GM21381 (cell line): Measurements from ENCODE around the gene SFMBT1.
"Not testable (repeated sequence)": the region's sequence is repeated elsewhere in the genome, so short reads cannot be mapped to it uniquely, and the experiment has no call there.

Experiments used
- ATAC-seq: cut with Tn5 transposase; IDR thresholded peaks from one replicate; pipeline ENCODE4 v1.9.1; 2021; ENCODE audit warnings: mild to moderate bottlenecking, moderate library complexity; ENCODE audit not compliant: unreplicated experiment

The SFMBT1 gene

DNA sequence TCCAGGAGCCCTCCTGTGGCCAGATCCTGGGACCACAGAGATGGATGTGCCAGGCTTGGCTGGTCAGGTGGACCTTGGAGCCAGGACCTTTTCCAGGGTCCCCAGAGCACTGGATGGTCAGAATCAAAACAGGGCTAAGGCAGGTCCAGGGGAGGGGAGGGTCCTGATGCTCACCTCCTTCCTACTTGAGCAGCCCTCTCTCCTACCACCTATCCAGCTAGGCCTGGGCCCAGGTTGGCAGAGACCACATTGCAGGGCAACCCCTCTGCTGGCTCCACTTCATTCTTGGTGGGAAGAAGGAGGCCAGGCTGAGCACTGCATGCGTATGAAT is 28.5 kb upstream of the SFMBT1 start:
- no peak for ATAC-seq

DNA sequence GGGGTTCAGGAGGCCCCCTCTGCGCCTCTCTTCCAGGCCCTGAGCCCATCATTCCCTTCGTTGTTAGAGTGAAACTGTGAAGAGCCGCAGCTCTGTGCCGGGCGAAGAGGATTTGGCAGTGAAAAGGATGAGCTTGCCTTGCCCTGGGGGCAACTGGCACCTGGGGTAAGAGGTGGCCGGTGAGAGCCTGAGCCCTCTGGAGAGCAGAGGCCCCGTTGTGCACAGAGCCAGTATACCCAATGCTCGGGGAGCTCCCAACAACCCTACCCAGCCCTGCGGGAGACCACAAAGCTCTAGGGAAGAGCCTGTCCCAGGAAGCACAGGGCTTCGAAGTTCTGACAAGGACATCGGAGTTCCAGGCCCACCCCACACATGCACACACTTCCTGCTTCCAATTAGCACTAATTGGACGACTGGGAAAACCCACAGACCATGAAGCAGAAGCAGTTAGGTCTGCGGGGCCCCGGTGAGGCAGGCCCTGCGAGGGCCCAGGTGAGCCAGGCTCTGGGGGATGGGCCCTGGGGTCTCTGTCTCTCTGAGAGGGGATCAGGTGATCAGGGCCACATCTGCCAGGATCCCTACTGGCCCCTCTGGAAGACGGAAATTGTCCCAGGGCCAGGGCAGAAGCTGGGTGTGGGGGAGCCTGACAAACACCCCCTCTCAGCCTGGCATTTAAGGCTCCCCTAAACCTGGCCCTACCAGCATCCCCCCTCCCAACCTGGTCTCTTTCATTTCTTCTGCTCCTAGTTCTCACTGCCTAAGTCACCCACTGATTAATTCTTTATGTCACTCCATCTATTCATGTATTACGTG is 27.9 kb upstream of the SFMBT1 start:
- no peak for ATAC-seq

DNA sequence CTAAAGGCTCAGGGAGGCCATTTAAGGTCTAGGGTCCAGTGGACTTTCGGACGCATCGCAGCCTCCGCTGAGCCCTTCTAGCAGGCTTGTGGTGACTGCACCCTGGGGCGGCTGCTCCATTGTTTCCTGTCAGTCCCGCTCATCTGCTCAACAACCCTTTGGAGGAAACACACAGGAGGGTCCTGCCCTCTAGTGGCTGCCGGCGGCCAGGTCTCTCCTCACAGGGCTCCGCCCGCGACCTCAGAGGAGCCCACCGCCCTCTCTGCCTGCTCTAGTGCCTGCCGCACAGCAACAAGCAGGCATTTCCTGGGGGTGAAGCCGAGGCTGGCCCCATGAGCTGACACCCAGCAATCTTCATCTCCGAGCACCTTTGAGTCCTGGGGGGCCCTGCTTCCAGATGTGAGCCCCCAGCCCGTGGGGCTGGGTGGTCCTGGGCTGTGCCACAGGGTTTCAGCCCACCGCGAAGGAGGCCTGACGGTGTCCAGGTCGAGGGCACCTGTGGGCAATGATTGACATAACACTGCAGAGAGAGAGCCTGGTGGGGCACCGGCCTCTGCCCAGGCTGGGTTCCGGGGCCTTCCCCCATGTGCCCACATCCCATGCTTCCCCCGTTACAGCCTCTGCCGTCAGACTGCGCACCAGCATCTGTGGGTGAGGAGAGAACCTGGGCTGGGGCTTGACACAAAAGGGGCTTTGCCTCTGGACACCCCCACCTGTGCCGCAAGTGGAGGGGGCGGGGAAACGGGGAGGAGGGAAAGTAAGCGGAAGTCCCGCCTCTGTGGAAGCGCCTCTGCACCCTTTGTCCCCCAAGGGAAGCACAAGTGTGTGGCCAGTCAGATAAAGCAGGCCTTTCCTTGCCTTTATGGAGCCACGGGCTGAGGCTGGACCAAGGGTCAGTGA is 27.0 kb upstream of the SFMBT1 start:
- peak; percentile 87 for ATAC-seq

DNA sequence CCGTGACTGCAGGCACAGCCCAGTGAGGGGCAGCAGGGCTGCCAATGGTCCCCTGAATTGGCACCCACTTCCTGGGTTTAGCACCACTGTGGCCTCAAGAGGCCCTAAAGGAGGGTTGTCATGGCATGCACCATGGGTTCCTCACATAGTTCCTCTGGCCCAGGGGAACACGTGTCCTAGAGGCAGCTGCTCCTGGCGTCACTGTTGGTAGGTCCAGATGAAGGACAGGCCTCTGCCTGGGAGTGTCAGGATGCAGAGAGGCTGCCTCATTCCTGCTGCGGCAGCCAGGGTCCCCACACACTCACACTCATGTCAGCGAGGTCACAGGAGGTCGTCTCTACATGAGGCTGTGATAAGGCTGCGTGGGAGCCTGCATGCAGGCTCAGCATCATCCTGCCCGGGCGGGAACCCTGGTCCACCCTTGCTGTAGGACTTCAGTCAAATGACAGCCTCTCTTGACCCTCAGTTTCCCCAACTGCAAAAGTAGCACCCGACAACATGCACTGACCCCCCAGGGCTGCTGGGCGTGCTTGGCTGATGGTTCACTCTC is 26.1 kb upstream of the SFMBT1 start:
- no peak for ATAC-seq

DNA sequence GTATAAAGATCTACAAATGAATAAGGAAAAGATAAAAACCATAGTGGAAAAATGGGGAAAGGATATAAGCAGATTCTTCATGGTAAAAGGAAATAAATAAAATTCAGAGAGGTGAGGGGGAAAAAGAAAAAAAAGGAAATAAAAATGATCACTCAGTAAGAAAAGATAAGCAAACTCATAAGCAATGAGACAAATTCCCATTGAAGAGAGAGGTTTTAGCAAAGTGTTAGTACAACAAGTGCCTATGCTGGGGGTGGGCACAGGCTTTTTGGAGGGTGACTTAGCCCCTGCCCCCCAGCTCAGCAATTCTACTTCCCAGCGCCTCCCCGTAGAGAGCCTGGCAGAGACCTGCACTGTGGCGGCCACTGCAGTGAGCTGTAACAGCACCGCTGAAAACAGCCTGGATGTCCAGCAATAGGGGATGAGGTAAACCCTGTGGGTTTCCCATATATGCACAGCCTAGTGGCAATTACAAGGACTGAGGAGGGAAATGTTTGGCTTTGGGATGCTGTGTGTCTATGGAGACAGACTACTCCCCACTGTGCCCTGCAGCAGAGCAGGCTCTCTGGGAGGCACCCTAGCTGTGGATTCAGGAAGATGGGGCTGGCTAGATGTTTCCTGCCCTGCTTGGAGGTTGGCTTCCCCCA is 23.7 kb upstream of the SFMBT1 start:
- ATAC-seq, result no peak

DNA sequence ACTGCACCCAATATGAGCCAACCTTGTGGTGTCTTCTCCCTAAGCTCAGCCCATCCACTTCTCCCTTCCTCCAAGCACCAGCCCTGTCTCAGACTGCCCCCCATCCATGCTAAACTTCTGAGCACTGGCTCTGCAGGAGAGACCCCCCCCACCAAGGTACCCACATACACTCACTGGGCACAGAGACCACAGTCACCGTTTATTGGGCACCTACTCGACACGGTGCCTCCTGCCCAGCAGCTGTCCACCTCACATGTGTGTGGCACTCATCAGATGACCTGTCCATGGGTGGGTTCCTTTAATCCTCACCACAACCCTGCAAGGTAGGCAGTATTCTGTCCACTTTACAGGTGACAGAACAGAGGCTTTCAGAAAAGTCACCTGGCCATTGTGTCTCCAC is 22.3 kb upstream of the SFMBT1 start:
- ATAC-seq, result no peak

DNA sequence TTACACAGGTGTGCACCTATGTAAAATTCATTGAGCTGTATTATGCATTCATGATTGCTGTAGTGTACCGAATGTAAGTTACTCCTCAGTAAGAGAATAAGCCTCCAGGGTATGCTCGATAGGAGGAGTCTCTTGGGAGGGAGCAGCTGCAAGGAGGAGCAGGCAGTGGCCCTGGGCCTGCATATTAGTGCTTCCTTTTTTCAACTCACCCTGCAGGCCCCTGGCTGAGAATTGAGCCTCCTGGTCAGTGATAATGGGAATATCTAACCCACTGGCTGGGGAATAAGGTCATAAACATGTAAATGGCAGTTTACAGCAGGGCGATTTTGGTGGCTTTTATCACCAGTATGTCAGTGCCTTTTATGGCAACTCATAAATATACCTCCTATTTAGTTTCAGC is 21.7 kb upstream of the SFMBT1 start:
- ATAC-seq, result no peak

DNA sequence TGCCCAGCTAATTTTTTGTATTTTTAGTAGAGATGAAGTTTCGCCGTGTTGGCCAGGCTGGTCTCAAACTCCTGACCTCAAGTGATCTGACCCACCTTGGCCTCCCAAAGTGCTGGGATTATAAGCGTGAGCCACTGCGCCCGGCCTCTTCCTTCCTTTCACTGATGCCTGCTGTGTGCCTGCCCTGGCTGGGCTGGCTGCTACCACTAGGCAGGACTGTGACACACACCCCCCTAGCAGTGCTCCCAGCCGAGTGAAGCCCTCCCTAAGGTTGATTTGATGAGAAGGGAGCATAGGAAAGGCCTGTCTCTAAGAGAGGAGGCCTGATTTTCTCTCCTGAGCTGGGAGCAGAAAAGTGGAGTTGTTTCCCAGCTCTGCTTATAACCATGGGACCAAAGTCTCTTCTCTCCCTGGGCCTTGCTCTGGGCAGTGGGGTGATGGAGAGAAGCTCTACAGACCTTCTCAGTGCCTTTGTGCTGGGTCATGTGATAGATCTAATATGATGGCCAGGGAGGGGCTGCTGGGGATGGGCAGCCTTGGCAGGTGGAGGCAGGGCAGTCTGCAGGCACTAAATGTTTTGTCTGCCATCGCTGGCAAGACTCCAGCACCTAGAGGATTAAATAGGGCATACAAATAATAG is 20.1 kb upstream of the SFMBT1 start:
- no peak for ATAC-seq

DNA sequence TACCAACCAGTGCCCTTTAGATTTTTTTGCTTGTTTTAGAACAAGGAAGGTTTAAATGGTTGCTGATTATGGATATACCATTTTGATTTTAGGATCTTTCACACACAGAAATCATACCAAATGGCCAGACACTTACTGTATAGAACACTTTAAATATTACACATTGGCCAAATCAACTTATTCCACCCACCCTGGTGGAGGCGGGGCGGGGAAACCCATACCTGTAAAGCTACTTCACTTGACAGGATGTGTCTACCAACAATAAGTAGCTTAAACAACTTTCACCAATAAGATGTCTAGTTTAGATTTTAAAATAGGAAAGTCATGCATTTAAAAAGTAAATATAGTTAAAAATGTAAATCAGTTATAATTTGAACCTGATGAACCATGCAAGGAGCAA is 17.0 kb upstream of the SFMBT1 start:
- ATAC-seq, result no peak

DNA sequence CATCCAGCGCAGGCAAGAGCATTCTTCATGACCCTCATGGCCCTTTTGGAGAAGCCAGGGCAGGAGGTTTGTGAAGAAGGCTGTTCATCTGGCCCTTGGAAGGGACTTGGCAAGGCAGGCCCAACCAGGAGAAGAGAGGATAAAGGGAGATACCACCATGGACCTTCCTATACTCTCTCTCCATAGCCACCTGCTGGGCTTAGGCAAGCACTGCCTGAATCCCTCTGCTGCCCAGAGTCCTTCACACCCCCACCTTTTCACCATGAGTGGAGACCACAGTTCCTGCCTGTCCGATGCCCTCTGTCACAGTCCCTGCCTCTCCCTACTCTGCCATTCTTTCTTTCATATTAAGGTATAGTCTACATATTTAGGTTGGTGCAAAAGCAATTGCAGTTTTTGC is 10.6 kb upstream of the SFMBT1 start:
- no peak for ATAC-seq

DNA sequence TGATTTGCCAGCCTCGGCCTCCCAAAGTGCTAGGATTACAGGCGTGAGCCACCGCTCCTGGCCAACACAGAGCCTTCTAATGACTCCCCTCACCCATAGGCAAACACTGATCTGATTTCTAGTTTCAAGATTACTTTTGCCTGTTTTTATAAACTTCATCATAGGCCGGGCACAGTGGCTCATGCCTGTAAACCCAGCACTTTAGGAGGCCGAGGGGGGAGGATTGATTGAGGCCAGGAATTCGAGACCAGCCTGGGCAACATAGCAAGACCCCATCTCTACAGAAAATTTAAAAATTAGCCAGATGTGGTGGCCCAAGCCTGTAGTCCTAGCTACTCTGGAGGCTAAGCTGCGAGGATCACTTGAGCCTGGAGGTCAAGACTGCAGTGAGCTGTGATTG is 8.4 kb upstream of the SFMBT1 start:
- ATAC-seq, result not testable (repeated sequence)

DNA sequence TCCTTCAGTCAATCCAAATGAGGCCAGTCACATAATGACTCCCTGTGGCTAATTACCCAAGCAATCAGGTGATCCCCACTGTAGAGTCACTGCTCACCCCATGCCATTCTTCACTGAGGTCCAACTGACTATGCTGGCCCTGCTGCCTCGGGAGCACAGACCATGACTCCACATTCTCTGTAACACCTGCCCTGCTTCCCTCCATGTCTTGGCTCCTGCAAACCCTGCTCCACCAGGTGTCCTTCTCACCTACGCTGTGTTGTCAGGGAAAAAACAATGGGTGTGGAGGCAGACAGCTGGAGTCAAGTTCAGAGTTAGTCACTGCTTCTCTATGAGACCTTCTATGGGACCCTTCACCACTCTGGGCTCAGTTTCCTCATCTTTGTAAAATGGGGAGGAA is 6.1 kb upstream of the SFMBT1 start:
- no peak for ATAC-seq

DNA sequence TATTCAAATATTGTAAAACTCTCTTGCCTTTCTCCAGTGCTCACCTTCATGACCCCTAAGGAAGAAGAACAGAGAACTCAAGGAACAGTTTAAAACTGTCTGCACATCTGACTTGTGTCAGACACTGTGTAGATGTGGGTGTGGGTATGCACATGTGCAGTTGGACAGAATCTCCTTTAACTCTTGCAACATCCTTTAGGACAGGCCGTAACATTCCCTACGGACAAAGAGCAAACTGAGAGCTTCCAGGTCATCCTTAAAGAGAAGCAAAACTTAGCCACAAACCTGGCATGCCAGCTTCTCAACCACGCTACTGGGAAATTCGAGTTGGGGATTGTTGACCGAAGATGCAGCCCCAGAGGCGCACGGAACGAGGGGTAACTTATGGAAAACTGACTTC is 4.1 kb upstream of the SFMBT1 start:
- no peak for ATAC-seq

DNA sequence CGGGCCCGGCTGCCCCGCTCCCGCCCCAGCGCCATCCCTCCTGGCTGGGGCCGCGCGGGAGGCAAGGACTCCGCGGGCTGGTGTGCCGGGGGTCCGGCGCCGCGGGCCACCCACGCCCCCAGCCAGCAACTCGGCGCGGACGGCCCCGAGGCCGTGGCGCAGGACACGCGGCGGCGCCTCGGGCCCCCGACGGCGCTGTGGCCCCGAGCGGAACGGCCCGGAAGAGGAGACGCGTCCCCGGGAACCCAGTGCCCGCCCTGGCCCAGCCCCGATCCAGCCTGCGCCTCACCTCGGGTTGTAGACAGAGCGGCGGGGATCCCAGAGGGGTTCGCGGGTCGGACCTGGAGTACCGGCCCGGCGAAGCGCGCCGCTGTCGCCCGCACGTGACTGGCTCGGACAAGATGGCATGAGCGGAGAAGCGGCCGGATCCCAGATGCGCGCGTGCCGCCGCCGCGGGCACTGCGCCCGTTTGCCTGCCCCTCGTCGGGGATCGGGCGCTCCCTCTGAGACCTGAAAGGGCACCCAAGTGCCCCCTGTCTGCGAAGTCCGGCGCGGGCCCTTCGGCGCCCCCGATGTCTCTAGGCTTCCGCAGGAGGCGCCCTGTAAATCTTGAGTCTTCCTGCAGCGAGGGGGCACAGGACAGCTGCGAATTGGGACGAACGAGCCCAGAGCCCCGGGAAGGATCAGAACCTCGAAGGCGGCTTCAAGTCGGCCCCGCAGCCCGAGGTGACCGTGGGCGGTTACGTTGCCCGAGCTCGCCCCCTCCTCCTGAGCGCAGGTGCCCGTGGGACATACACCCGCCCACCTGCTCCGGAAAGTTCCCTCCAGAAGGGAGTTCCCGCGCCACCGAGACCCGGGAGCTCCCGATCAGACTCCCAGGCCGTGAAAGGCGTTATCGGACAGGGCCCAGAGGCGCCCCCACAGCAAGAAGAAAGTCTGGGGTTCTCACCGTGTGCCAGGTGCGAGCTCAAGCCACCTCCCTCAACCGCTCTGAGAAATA is 598 bp upstream of the SFMBT1 start:
- ATAC-seq, result peak; percentile 35

DNA sequence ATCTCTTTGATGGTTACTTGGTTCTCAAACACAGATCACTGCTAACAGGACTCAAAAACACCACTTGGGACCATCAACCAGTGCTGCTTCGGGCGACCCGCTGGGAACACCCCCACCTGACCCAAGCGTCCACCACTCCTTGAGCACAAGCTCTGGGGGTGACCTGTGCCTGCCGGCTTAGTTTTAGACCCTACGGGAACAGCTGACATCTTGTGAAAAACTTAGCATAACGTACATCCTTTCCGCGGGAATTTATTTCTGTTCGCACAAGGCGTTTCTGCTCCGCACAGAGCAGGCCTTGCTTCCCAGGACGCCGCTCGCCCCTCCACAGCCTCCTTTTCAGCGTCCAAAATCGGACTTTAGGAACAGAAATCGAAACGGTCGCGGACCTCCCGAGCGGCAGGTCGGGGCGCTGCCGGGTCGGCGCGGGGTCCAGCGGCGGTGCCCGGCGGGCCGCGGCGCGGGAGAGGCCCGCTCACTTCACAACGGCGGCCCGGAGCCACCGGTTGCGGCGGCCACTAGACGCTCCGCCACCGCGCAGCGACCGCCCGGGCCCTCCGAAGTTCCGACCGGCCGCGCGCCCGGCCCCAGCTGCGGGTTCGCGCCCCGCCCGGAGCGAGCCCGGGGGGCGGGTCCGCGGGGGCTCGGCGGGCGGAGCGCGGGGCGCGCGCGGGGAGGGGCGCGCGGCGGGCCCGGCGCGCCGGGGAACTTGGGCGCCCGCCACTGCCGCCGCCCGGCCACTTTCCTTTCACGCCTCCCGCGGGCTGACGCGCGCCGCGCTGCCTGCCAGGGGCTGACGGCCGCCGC is 959 bp downstream of the SFMBT1 start:
- ATAC-seq, result peak; percentile 45

DNA sequence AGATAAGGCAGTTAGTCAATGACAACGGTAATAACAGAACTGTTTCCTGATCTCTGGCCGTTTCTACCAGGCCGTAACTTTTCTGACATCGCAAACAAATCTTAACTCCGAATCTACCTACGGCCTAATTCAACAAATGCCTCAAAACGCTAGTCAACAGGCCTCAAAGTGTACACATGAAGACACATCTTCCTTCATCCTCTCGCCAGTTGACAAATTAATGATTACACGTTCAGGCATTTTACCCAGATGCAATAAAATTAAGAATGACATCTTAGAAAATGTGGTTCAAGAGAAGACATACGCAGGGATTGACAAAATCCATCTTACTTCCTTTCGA is 1.5 kb downstream of the SFMBT1 start:
- ATAC-seq, result no peak

DNA sequence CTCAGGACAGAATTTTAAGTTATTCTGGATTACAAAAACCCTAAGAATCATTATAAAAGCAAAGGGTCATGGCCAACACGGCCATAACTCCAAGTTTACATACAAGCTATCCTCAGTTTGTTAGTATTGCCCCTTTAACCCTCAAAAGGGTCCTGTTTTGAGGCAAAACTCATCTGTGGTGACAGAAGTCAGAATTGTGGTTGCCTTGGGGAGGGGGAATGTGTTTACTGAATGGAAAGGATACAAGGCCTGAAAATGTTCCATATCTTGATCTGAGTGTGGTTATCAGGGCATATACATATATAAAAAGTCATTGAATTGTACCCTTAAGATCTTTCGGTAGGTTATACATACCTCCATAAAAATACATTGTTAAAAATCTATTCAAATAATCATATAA is 2.1 kb downstream of the SFMBT1 start:
- ATAC-seq, result no peak

DNA sequence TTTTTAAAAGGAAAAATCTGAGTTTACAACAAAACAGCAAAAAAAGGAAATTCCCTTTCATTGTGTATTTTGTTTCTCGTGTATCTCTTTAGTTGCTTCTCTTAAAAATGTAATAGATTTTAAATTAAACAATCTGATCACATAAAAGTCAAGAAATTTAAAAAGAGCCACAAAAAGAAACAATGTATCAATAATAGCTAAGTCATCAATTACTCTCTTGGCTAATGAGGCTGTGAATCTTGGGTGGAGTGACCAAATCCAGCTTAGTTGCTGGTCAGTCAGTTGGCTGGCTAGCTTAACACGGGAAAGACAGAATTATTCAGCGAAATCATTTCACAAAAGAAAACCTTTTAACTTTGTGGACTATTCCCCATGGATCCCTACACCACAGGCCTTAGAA is 3.2 kb downstream of the SFMBT1 start:
- ATAC-seq, result no peak

DNA sequence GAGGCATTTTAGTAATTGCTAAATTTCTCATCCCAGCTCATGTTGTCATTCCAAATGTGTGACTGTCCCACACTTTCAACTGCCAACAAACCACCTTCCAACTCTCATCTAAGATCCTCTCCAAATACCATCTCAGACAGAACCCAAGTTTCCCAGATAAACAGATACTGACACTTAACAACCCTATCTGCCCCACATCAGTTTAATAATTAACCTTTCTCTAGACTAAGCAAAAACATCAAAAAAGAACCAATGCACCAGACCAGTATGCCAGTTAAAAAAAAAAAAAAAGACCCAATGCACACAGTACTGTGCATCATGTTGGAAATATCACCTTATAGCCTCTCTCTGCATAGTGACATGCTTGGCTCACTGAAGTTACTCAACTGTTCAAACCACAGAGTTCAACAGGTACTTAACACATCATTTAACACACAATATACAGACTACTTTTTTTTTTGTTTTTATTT is 5.5 kb downstream of the SFMBT1 start:
- ATAC-seq, result no peak
